Lower leg skin (tissue), 4 donors: ENCODE results near the gene SPSB1. TPM values are rescaled to one million over a fixed set of nuclear protein-coding genes. Genes with fewer than 3 reads are reported as not detected.
A peak's percentile ranks its signal among the peaks of the same experiment; 100 is the strongest.

Source experiments
- DNase-seq, 2 donors: peaks; one replicate each; pipeline ENCODE4 v3.0.0-alpha.2; 2019; ENCODE audit warnings: low spot score in 2 of 2
- H3K4me3 ChIP-seq: fragments of 200-600 bp; sonication (generic); 2 replicates; pipeline ENCODE4 v1.5.1; 2017; ENCODE audit warnings: mild to moderate bottlenecking, low read depth; ENCODE audit not compliant: poor library complexity, severe bottlenecking
- CTCF ChIP-seq, 3 donors: fragments of 450-650 bp; IDR thresholded peaks; one replicate each; pipeline ENCODE4 v1.5.1; 2016; ENCODE audit warnings: antibody characterized with exemption in 3 of 3, mild to moderate bottlenecking in 3 of 3, moderate library complexity in 2 of 3
- POLR2A ChIP-seq, 2 donors: fragments of 450-650 bp; IDR thresholded peaks; one replicate each; pipeline ENCODE4 v1.6.1; 2016 to 2017; ENCODE audit warnings: antibody characterized with exemption in 2 of 2, mild to moderate bottlenecking in 1 of 2, moderate library complexity in 1 of 2
- WGBS, 2 donors: methylation state at CpG; one replicate each; pipeline ENCODE4 v1.1.5; 2018; 5-methylcytosine and 5-hydroxymethylcytosine counted together
- intact Hi-C: fragments of 100-400 bp; cut with DNase I; formaldehyde crosslinking; loops from one replicate; pipeline ENCODE4 v1.15.0; 2023; ENCODE audit warnings: low total_unique reads
- total RNA-seq, 4 donors: library from RNA; depleted of rRNA; stranded (reverse); fragments of >200 nt; gene quantifications; one replicate each; pipeline ENCODE4 v1.1.0, GENCODE V29; 2016

Gene SPSB1
- 10 to 100 TPM; 25.3 to 75.5 (median 45.3) TPM for total RNA-seq

GRCh38 chr1:9292361-9293240, at the start of gene SPSB1:
Gene SPSB1, plus strand, starts transcription at chr1:9292894. Its CDS starts 62,998 bp downstream, at chr1:9355892.
- DNase-seq: peak; percentile 60 to 93
- peak within 1 kb of the TSS; percentile 71 for H3K4me3 ChIP-seq
- peak in 1 of 2 donors; percentile 59 for TF ChIP-seq POLR2A (IDR thresholded peaks at IDR 0.05)
- no peak for TF ChIP-seq CTCF (IDR thresholded peaks at IDR 0.05)
- intact Hi-C loops: no loop called here
- 1 to 20% methylated on average over 7 to 41 of the region's 119 CpGs for WGBS, 2 donors

- intact Hi-C loops: loop anchor here (5.0 kb wide), 1 partner anchor 1466 kb away; no protein-coding TSS in a partner anchor
- DNase-seq: no peak
- H3K4me3 ChIP-seq: no peak overlapping the region
- TF ChIP-seq CTCF (IDR thresholded peaks at IDR 0.05): no peak
- TF ChIP-seq POLR2A (IDR thresholded peaks at IDR 0.05): no peak
- 75 to 77% methylated on average over 9 of the region's 9 CpGs for WGBS, 2 donors
These were observed 49.5 kb upstream of the SPSB1 start for GRCh38 chr1:9243066-9243739.

- TF ChIP-seq POLR2A (IDR thresholded peaks at IDR 0.05) (no peak), CTCF (IDR thresholded peaks at IDR 0.05) (no peak)
- DNase-seq: peak in 1 of 2 donors; percentile 52
- 59 to 64% methylated on average over 9 of the region's 9 CpGs for WGBS, 2 donors
- intact Hi-C loops: loop anchor here (5.0 kb wide), 1 partner anchor 1467 kb away; no protein-coding TSS in a partner anchor
- H3K4me3 ChIP-seq: no peak overlapping the region
These were observed 48.0 kb upstream of the SPSB1 start for GRCh38 chr1:9244501-9245229.

GRCh38 chr1:9245230-9245619, 47.5 kb upstream of the SPSB1 start:
- DNase-seq: no peak
- intact Hi-C loops: no loop called here
- no peak overlapping the region for H3K4me3 ChIP-seq
- WGBS, 2 donors: 90 to 91% methylated on average over 3 to 15 of the region's 15 CpGs
- TF ChIP-seq CTCF (IDR thresholded peaks at IDR 0.05): no peak
- TF ChIP-seq POLR2A (IDR thresholded peaks at IDR 0.05): no peak

GRCh38 chr1:9245661-9246060, 47.0 kb upstream of the SPSB1 start:
- no peak overlapping the region for H3K4me3 ChIP-seq
- DNase-seq: no peak
- TF ChIP-seq POLR2A (IDR thresholded peaks at IDR 0.05) (no peak), CTCF (IDR thresholded peaks at IDR 0.05) (no peak)
- intact Hi-C loops: no loop called here
- WGBS, 2 donors: 88 to 89% methylated on average over 9 of the region's 9 CpGs
